Measurements from ENCODE around the gene UNCX.
"Not testable (repeated sequence)": the region's sequence is repeated elsewhere in the genome, so short reads cannot be mapped to it uniquely, and the experiment has no call there.

UNCX gene

GRCh38 chr7:1268076-1268815 is 35.6 kb downstream of the UNCX start:
- DNase-seq (ENCODE audit: low read depth, low spot score), result no peak
- H3K4me3 ChIP-seq (ENCODE audit: low read length), result no peak overlapping the region

GRCh38 chr7:1268866-1269265 is 36.2 kb downstream of the UNCX start:
- DNase-seq (ENCODE audit: low read depth, low spot score), result no peak
- no peak overlapping the region for H3K4me3 ChIP-seq (ENCODE audit: low read length)

- DNase-seq (ENCODE audit: low read depth, low spot score), result no peak
- H3K4me3 ChIP-seq (ENCODE audit: low read length), result no peak overlapping the region
Measured at GRCh38 chr7:1269336-1269890, 36.7 kb downstream of the UNCX start.

GRCh38 chr7:1270181-1270580 is 37.5 kb downstream of the UNCX start:
- no peak overlapping the region for H3K4me3 ChIP-seq (ENCODE audit: low read length)
- DNase-seq (ENCODE audit: low read depth, low spot score), result no peak

- no peak overlapping the region for H3K4me3 ChIP-seq (ENCODE audit: low read length)
- no peak for DNase-seq (ENCODE audit: low read depth, low spot score)
Measured at GRCh38 chr7:1271046-1271445, 38.4 kb downstream of the UNCX start.

GRCh38 chr7:1271656-1272055 is 39.0 kb downstream of the UNCX start:
- H3K4me3 ChIP-seq (ENCODE audit: low read length), result no peak overlapping the region
- no peak for DNase-seq (ENCODE audit: low read depth, low spot score)

- H3K4me3 ChIP-seq (ENCODE audit: low read length); DNase-seq (ENCODE audit: low read depth, low spot score): not testable (repeated sequence)
Measured at GRCh38 chr7:1272136-1272535, 39.5 kb downstream of the UNCX start.

GRCh38 chr7:1274121-1274875 is 41.6 kb downstream of the UNCX start:
- DNase-seq (ENCODE audit: low read depth, low spot score), result no peak
- H3K4me3 ChIP-seq (ENCODE audit: low read length), result no peak overlapping the region

GRCh38 chr7:1274876-1275375 is 42.3 kb downstream of the UNCX start:
- DNase-seq (ENCODE audit: low read depth, low spot score), result no peak
- no peak overlapping the region for H3K4me3 ChIP-seq (ENCODE audit: low read length)

- H3K4me3 ChIP-seq (ENCODE audit: low read length), result no peak overlapping the region
- no peak for DNase-seq (ENCODE audit: low read depth, low spot score)
Measured at GRCh38 chr7:1275451-1276381, 43.0 kb downstream of the UNCX start.

GRCh38 chr7:1276626-1277175 is 44.0 kb downstream of the UNCX start:
- no peak overlapping the region for H3K4me3 ChIP-seq (ENCODE audit: low read length)
- DNase-seq (ENCODE audit: low read depth, low spot score), result no peak

GRCh38 chr7:1278543-1278942 is 45.9 kb downstream of the UNCX start:
- DNase-seq (ENCODE audit: low read depth, low spot score), result no peak
- no peak overlapping the region for H3K4me3 ChIP-seq (ENCODE audit: low read length)

- no peak for DNase-seq (ENCODE audit: low read depth, low spot score)
- H3K4me3 ChIP-seq (ENCODE audit: low read length), result no peak overlapping the region
Measured at GRCh38 chr7:1279041-1279440, 46.4 kb downstream of the UNCX start.

GRCh38 chr7:1279895-1280294 is 47.2 kb downstream of the UNCX start:
- DNase-seq (ENCODE audit: low read depth, low spot score); H3K4me3 ChIP-seq (ENCODE audit: low read length): not testable (repeated sequence)

GRCh38 chr7:1281068-1281467 is 48.4 kb downstream of the UNCX start:
- no peak for DNase-seq (ENCODE audit: low read depth, low spot score)
- no peak overlapping the region for H3K4me3 ChIP-seq (ENCODE audit: low read length)

- no peak overlapping the region for H3K4me3 ChIP-seq (ENCODE audit: low read length)
Measured at GRCh38 chr7:1282679-1283078, 50.0 kb downstream of the UNCX start.

GRCh38 chr7:1283337-1283736 is 50.7 kb downstream of the UNCX start:
- H3K4me3 ChIP-seq (ENCODE audit: low read length), result no peak overlapping the region
- DNase-seq (ENCODE audit: low read depth, low spot score), result no peak

More at GRCh38 chr7:1282679-1283078, 50.0 kb downstream of the UNCX start:
- no peak for DNase-seq (ENCODE audit: low read depth, low spot score)

- no peak for DNase-seq (ENCODE audit: low read depth, low spot score)
- H3K4me3 ChIP-seq (ENCODE audit: low read length), result no peak overlapping the region
Measured at GRCh38 chr7:1283941-1284742, 51.5 kb downstream of the UNCX start.
